Skeletal muscle cell (primary cell): ENCODE measurements around the gene CRLF3.
"Not testable (repeated sequence)": the region's sequence is repeated elsewhere in the genome, so short reads cannot be mapped to it uniquely, and the experiment has no call there.

Experiments
- DNase-seq: peaks from one replicate; pipeline ENCODE4 v3.0.0-alpha.2; 2010; ENCODE audit warnings: low read depth
- H3K4me3 ChIP-seq: 2 replicates; pipeline ENCODE4 v1.5.1; 2011; ENCODE audit warnings: low read depth, mild to moderate bottlenecking, control low read depth, low read length, moderate library complexity

Gene CRLF3

GRCh38 chr17:30761060-30761459, 63.4 kb downstream of the CRLF3 start:
- DNase-seq = no peak
- H3K4me3 ChIP-seq = no peak overlapping the region

DNA sequence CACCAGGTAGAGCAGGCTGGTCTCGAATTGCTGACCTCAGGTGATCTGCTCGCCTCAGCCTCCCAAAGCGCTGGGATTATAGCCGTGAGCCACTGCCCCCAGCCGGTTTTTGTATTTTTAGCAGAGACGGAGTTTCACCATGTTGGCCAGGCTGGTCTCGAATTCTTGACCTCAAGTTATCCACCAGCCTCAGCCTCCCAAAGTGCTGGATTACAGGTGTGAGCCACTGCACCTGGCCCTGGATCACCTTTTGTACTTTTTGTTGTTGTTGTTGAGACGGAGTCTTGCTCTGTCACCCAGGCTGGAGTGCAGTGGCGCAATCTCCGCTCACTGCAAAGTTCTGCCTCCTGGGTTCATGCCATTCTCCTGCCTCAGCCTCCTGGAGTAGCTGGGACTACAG, 71.2 kb downstream of the CRLF3 start:
- not testable (repeated sequence) for DNase-seq

DNA sequence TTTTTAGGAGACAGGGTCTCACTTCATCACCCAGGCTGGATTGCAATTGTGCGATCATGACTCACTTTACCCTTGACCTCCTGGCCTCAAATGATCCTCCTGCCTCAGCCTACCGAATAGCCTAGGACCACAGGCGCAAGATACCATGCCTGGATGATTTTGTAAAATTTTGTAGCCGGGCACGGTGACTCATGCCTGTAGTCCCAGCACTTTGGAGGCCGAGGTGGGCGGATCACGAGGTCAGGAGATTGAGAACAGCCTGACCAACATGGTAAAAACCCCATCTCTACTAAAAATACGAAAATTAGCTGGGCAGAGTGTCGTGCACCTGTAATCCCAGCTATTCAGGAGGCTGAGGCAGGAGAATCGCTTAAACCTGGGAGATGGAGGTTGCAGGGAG, 73.5 kb downstream of the CRLF3 start:
- DNase-seq = not testable (repeated sequence)

More for the DNA sequence above, 71.2 kb downstream of the CRLF3 start:
- H3K4me3 ChIP-seq = not testable (repeated sequence)

DNA sequence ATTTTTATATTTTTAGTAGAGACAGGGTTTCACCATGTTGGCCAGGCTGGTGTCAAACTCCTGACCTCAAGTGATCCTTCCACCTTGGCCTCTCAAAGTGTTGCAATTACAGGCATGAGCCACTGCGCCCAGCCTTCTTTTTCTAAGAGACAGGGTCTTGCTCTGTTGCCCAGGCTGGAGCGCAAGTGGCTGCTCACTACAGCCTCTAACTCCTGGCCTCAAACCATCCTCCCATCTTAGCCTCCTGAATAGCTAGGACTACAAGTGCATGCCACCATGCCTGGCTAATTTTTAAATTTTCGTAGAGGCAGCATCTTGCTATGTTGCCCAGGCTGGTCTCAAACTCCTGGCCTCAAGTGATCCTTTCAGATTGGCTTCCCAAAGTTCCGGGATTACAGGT, 76.9 kb downstream of the CRLF3 start:
- DNase-seq, H3K4me3 ChIP-seq: not testable (repeated sequence)

More for the DNA sequence above, 73.5 kb downstream of the CRLF3 start:
- not testable (repeated sequence) for H3K4me3 ChIP-seq

DNA sequence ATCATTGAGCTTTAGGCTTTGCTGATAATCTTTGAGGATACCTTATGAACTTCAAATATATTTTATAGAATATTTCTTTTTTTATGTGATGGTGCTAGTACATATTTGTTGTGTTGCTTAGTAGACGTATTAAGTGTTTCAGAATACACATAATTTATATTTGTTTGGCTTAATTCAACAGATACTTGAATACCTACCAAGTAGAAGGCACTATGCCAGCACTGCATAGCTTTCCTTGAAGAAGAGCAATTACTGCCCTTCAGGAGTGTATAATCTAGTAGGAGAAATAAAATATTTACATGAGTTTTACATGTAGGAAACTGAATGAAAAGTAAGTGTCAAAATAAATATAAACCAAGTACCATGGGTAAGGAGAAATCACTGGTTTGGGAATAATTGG, 81.8 kb downstream of the CRLF3 start:
- not testable (repeated sequence) for DNase-seq

DNA sequence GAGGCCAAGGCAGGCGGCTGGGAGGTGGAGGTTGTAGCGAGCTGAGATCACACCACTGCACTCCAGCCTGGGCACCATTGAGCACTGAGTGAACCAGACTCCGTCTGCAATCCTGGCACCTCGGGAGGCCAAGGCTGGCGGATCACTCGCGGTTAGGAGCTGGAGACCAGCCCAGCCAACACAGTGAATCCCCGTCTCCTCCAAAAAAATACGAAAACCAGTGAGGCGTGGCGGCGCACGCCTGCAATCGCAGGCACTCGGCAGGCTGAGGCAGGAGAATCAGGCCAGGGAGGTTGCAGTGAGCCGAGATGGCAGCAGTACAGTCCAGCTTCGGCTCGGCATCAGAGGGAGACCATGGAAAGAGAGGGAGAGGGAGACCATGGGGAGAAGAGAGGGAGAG, 88.1 kb downstream of the CRLF3 start:
- H3K4me3 ChIP-seq = not testable (repeated sequence)

More for the DNA sequence above, 81.8 kb downstream of the CRLF3 start:
- H3K4me3 ChIP-seq = not testable (repeated sequence)

DNA sequence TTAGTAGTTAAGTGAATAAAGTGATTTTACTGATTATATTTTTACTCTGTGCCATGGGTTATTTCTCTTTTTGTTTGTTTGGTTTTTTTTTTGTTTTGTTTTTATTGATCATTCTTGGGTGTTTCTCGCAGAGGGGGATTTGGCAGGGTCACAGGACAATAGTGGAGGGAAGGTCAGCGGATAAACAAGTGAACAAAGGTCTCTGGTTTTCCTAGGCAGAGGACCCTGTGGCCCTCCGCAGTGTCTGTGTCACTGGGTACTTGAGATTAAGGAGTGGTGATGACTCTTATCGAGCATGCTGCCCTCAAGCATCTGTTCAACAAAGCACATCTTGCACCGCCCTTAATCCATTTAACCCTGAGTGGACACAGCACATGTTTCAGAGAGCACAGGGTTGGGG, 88.8 kb downstream of the CRLF3 start:
- H3K4me3 ChIP-seq, DNase-seq: not testable (repeated sequence)

More for the DNA sequence above, 88.1 kb downstream of the CRLF3 start:
- not testable (repeated sequence) for DNase-seq

DNA sequence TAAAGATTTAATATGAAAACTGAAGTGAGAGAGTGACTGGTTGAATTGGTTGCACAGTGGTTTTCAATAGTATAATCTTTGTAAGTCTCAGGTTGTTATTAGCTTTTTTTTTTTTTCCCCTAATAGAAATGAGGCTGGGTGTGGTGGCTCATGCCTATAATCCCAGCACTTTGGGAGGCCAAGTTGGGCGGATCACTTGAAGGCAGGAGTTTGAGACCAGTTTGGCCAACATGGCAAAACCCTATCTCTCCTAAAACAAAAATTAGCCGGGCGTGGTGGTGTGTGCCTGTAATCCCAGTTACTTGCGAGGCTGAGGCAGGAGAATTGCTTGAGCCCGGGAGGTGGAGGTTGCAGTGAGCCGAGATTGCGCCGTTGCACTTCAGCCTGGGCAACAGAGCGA, 89.3 kb downstream of the CRLF3 start:
- DNase-seq, H3K4me3 ChIP-seq: not testable (repeated sequence)

DNA sequence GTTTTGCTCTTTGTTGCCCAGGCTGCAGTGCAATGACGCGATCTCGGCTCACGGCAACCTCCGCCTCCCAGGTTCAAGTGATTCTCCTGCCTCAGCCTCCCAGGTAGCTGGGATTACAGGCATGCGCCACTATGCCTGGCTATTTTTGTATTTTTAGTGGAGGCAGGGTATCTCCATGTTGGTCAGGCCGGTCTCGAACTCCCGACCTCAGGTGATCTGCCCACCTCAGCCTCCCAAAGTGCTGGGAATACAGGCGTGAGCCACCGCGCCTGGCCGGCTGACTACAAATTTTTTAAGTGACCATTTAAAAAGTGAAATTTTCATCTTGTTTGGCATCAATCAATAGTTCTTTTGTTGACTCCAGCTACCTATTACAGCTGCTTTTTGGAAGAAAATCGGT, 90.3 kb downstream of the CRLF3 start:
- H3K4me3 ChIP-seq, DNase-seq: not testable (repeated sequence)
